B cell (primary cell): ENCODE results near the gene SUCLG1.

Experiments used
- CTCF ChIP-seq: fragments of 200-600 bp; IDR thresholded peaks from one replicate; pipeline ENCODE4 v1.8.0; 2022; ENCODE audit warnings: antibody characterized with exemption, mild to moderate bottlenecking
- EZH2 ChIP-seq: IDR thresholded peaks from 2 replicates; pipeline ENCODE4 v1.6.1; 2012; ENCODE audit warnings: borderline replicate concordance, low read depth, mild to moderate bottlenecking, moderate library complexity, low read length; ENCODE audit not compliant: insufficient read depth, poor library complexity, severe bottlenecking

- TF ChIP-seq CTCF, result no peak
- TF ChIP-seq EZH2, result no peak
These were observed 72.6 kb downstream of the SUCLG1 start for GRCh38 chr2:84386336-84387040.
